HG03175 (cell line): Measurements from ENCODE around the gene MADD.

Source experiments
- ATAC-seq: cut with Tn5 transposase; IDR thresholded peaks from one replicate; pipeline ENCODE4 v1.9.1; 2021; ENCODE audit warnings: mild to moderate bottlenecking, moderate library complexity; ENCODE audit not compliant: unreplicated experiment

MADD gene

GRCh38 chr11:47355283-47356128 lies 85.6 kb downstream of the MADD start:
- ATAC-seq = no peak

GRCh38 chr11:47356129-47356997 lies 86.4 kb downstream of the MADD start:
- ATAC-seq = no peak

GRCh38 chr11:47356998-47357329 lies 87.0 kb downstream of the MADD start:
- ATAC-seq = no peak

GRCh38 chr11:47357985-47358730 lies 88.2 kb downstream of the MADD start:
- no peak for ATAC-seq

GRCh38 chr11:47358731-47359051 lies 88.8 kb downstream of the MADD start:
- ATAC-seq = no peak

- ATAC-seq = no peak
These were observed 89.2 kb downstream of the MADD start for GRCh38 chr11:47359162-47359561.

GRCh38 chr11:47359586-47359985 lies 89.7 kb downstream of the MADD start:
- no peak for ATAC-seq

GRCh38 chr11:47360341-47360740 lies 90.4 kb downstream of the MADD start:
- ATAC-seq = no peak

GRCh38 chr11:47361419-47361818 lies 91.5 kb downstream of the MADD start:
- no peak for ATAC-seq

GRCh38 chr11:47366020-47366490 lies 96.1 kb downstream of the MADD start:
- no peak for ATAC-seq

GRCh38 chr11:47369676-47370075 lies 99.7 kb downstream of the MADD start:
- ATAC-seq = no peak

- ATAC-seq = no peak
These were observed 102.5 kb downstream of the MADD start for GRCh38 chr11:47372422-47372821.

- ATAC-seq = peak; percentile 32
These were observed 104.2 kb downstream of the MADD start for GRCh38 chr11:47373876-47374719.

- ATAC-seq = no peak
These were observed 104.7 kb downstream of the MADD start for GRCh38 chr11:47374720-47375019.

GRCh38 chr11:47375020-47375419 lies 105.1 kb downstream of the MADD start:
- ATAC-seq = no peak

- no peak for ATAC-seq
These were observed 105.7 kb downstream of the MADD start for GRCh38 chr11:47375546-47376085.

GRCh38 chr11:47376107-47376524 lies 106.2 kb downstream of the MADD start:
- no peak for ATAC-seq

GRCh38 chr11:47376525-47377371 lies 106.8 kb downstream of the MADD start:
- peak; percentile 43 for ATAC-seq

GRCh38 chr11:47377571-47378009 lies 107.7 kb downstream of the MADD start:
- peak; percentile 12 for ATAC-seq
